ENCODE data around the gene ADAM19. TPM values are rescaled to one million over a fixed set of nuclear protein-coding genes. Genes with fewer than 3 reads are reported as not detected.

ADAM19 gene
- total RNA-seq, 3 donors from 2014 or later = 1.9 to 3.6 (median 3.5) TPM

GRCh38 chr5:157555037-157555640 is 20.4 kb downstream of the ADAM19 start:
- Histone ChIP-seq H3K27me3 (no peaks in the 10 kb centered on the region), H3K4me1 (no peaks in the 10 kb centered on the region), H3K36me3 (no peaks in the 10 kb centered on the region), H3K27ac (no peak overlapping the region), H3K9me3 (no peaks in the 10 kb centered on the region), H3K4me3 (no peak overlapping the region)
- TF ChIP-seq POLR2AphosphoS5 (IDR thresholded peaks at IDR 0.05) = no peak
- TF ChIP-seq POLR2A (IDR thresholded peaks at IDR 0.05) = no peak
- TF ChIP-seq CTCF (IDR thresholded peaks at IDR 0.05) = no peak
- DNase-seq (ENCODE audit: low spot score in 2 of 2) = no peak
- intact Hi-C loops (cut with DNase I; ENCODE audit: low total_unique reads) = no loop called here

GRCh38 chr5:157554179-157555036 is 21.2 kb downstream of the ADAM19 start:
- no peaks in the 10 kb centered on the region for H3K27me3 ChIP-seq
- H3K9me3 ChIP-seq = no peaks in the 10 kb centered on the region
- H3K27ac ChIP-seq = no peak overlapping the region
- no peak for DNase-seq (ENCODE audit: low spot score in 2 of 2)
- TF ChIP-seq POLR2A (IDR thresholded peaks at IDR 0.05) (no peak), POLR2AphosphoS5 (IDR thresholded peaks at IDR 0.05) (no peak), CTCF (IDR thresholded peaks at IDR 0.05) (no peak)
- no peak overlapping the region for H3K4me3 ChIP-seq
- H3K4me1 ChIP-seq = no peaks in the 10 kb centered on the region
- H3K36me3 ChIP-seq = no peaks in the 10 kb centered on the region
- intact Hi-C loops (cut with DNase I; ENCODE audit: low total_unique reads) = no loop called here

GRCh38 chr5:157552650-157553049 is 22.9 kb downstream of the ADAM19 start:
- intact Hi-C loops (cut with DNase I; ENCODE audit: low total_unique reads) = no loop called here
- Histone ChIP-seq H3K9me3 (no peaks in the 10 kb centered on the region), H3K4me3 (no peak overlapping the region), H3K36me3 (no peaks in the 10 kb centered on the region), H3K27ac (no peak overlapping the region), H3K27me3 (no peaks in the 10 kb centered on the region), H3K4me1 (no peaks in the 10 kb centered on the region)
- DNase-seq (ENCODE audit: low spot score in 2 of 2) = no peak
- TF ChIP-seq POLR2AphosphoS5 (IDR thresholded peaks at IDR 0.05) (no peak), CTCF (IDR thresholded peaks at IDR 0.05) (no peak), POLR2A (IDR thresholded peaks at IDR 0.05) (no peak)

GRCh38 chr5:157550663-157551062 is 24.9 kb downstream of the ADAM19 start:
- no peak for TF ChIP-seq POLR2A (IDR thresholded peaks at IDR 0.05)
- no peak for DNase-seq (ENCODE audit: low spot score in 2 of 2)
- H3K9me3 ChIP-seq = no peaks in the 10 kb centered on the region
- H3K4me3 ChIP-seq = no peak overlapping the region
- no peaks in the 10 kb centered on the region for H3K36me3 ChIP-seq
- intact Hi-C loops (cut with DNase I; ENCODE audit: low total_unique reads) = no loop called here
- no peaks in the 10 kb centered on the region for H3K27me3 ChIP-seq
- H3K27ac ChIP-seq = no peak overlapping the region
- no peaks in the 10 kb centered on the region for H3K4me1 ChIP-seq

GRCh38 chr5:157549954-157550549 is 25.5 kb downstream of the ADAM19 start:
- Histone ChIP-seq H3K4me1 (no peaks in the 10 kb centered on the region), H3K27me3 (no peaks in the 10 kb centered on the region), H3K27ac (no peak overlapping the region), H3K9me3 (no peaks in the 10 kb centered on the region), H3K4me3 (no peak overlapping the region), H3K36me3 (no peaks in the 10 kb centered on the region)
- TF ChIP-seq POLR2AphosphoS5 (IDR thresholded peaks at IDR 0.05) (no peak), CTCF (IDR thresholded peaks at IDR 0.05) (no peak), POLR2A (IDR thresholded peaks at IDR 0.05) (no peak)
- intact Hi-C loops (cut with DNase I; ENCODE audit: low total_unique reads) = no loop called here
- DNase-seq (ENCODE audit: low spot score in 2 of 2) = no peak

Data from breast epithelium (tissue), 4 donors.